Adipocyte (in vitro differentiated cells): ENCODE measurements around the gene UBE2G2.
A peak's percentile ranks its signal among the peaks of the same experiment; 100 is the strongest.

Source experiments
- DNase-seq: peaks from one replicate; pipeline ENCODE4 v3.0.0-alpha.2; 2015; ENCODE audit warnings: low read depth
- H3K27me3 ChIP-seq: replicated peaks from 2 replicates; pipeline ENCODE4 v1.7.0; 2013; ENCODE audit warnings: mild to moderate bottlenecking, low read length, moderate library complexity; ENCODE audit not compliant: control insufficient read depth, insufficient read depth
- H3K36me3 ChIP-seq: 2 replicates; pipeline ENCODE4 v1.7.0; 2013; ENCODE audit warnings: low read length, mild to moderate bottlenecking, moderate library complexity; ENCODE audit not compliant: control insufficient read depth, insufficient read depth, severe bottlenecking
- H3K4me1 ChIP-seq: 2 replicates; pipeline ENCODE4 v1.7.0; 2013; ENCODE audit warnings: mild to moderate bottlenecking, low read length, moderate library complexity; ENCODE audit not compliant: control insufficient read depth, insufficient read depth
- H3K4me3 ChIP-seq: 2 replicates; pipeline ENCODE4 v1.7.0; 2013; ENCODE audit warnings: mild to moderate bottlenecking, low read length, moderate library complexity
- H3K9ac ChIP-seq: 2 replicates; pipeline ENCODE4 v1.7.0; 2013; ENCODE audit warnings: mild to moderate bottlenecking, low read length, moderate library complexity
- H3K9me3 ChIP-seq: 2 replicates; pipeline ENCODE4 v1.7.0; 2013; ENCODE audit warnings: mild to moderate bottlenecking, low read length, moderate library complexity; ENCODE audit not compliant: control insufficient read depth

The UBE2G2 gene

GRCh38 chr21:44819283-44820243 is 17.9 kb upstream of the UBE2G2 start:
- H3K9ac ChIP-seq = no peak overlapping the region
- peaks cover 33% of the 10 kb centered on the region for H3K9me3 ChIP-seq
- peaks cover 23% of the 10 kb centered on the region for H3K4me1 ChIP-seq
- no peaks in the 10 kb centered on the region for H3K27me3 ChIP-seq
- no peak for DNase-seq
- H3K36me3 ChIP-seq = no peaks in the 10 kb centered on the region
- no peak overlapping the region for H3K4me3 ChIP-seq

GRCh38 chr21:44818640-44819011 is 17.0 kb upstream of the UBE2G2 start:
- peaks cover 32% of the 10 kb centered on the region for H3K4me1 ChIP-seq
- peak overlapping the region; percentile 78 for H3K4me3 ChIP-seq
- H3K9ac ChIP-seq = peak overlapping the region; percentile 84
- peaks cover 31% of the 10 kb centered on the region for H3K9me3 ChIP-seq
- H3K27me3 ChIP-seq = no peaks in the 10 kb centered on the region
- DNase-seq = no peak
- H3K36me3 ChIP-seq = no peaks in the 10 kb centered on the region

- no peaks in the 10 kb centered on the region for H3K27me3 ChIP-seq
- peak; percentile 89 for DNase-seq
- peak within 1 kb of the TSS; percentile 89 for H3K4me3 ChIP-seq
- peak within 1 kb of the TSS; percentile 87 for H3K9ac ChIP-seq
- no peaks in the 10 kb centered on the region for H3K36me3 ChIP-seq
- peaks cover 25% of the 10 kb centered on the region for H3K9me3 ChIP-seq
- peaks cover 32% of the 10 kb centered on the region for H3K4me1 ChIP-seq
These were observed 16.5 kb upstream of the UBE2G2 start, which contains the start of gene SUMO3 for GRCh38 chr21:44817914-44818639. SUMO3 (minus strand) TSS chr21:44818062; CDS start chr21:44817968, 94 bp downstream.

GRCh38 chr21:44817506-44817880 is 15.9 kb upstream of the UBE2G2 start:
- Histone ChIP-seq H3K9ac (peak overlapping the region; percentile 87), H3K4me1 (peaks cover 32% of the 10 kb centered on the region), H3K36me3 (no peaks in the 10 kb centered on the region), H3K9me3 (peaks cover 20% of the 10 kb centered on the region), H3K4me3 (peak overlapping the region; percentile 89), H3K27me3 (no peaks in the 10 kb centered on the region)
- peak; percentile 97 for DNase-seq

- Histone ChIP-seq H3K4me3 (peak overlapping the region; percentile 89), H3K36me3 (no peaks in the 10 kb centered on the region), H3K9me3 (peaks cover 14% of the 10 kb centered on the region), H3K4me1 (peaks cover 32% of the 10 kb centered on the region), H3K9ac (peak overlapping the region; percentile 87), H3K27me3 (no peaks in the 10 kb centered on the region)
- DNase-seq = no peak
These were observed 15.3 kb upstream of the UBE2G2 start for GRCh38 chr21:44816761-44817505.

GRCh38 chr21:44815852-44816628 is 14.4 kb upstream of the UBE2G2 start:
- Histone ChIP-seq H3K9ac (peak overlapping the region; percentile 22), H3K27me3 (no peaks in the 10 kb centered on the region), H3K9me3 (peaks cover 9% of the 10 kb centered on the region), H3K36me3 (peaks cover 4% of the 10 kb centered on the region), H3K4me1 (peaks cover 32% of the 10 kb centered on the region), H3K4me3 (peak overlapping the region; percentile 6)
- DNase-seq = no peak

GRCh38 chr21:44815225-44815624 is 13.6 kb upstream of the UBE2G2 start:
- Histone ChIP-seq H3K9me3 (peaks cover 9% of the 10 kb centered on the region), H3K4me1 (peaks cover 32% of the 10 kb centered on the region), H3K36me3 (peaks cover 6% of the 10 kb centered on the region), H3K9ac (peak overlapping the region; percentile 70), H3K27me3 (no peaks in the 10 kb centered on the region), H3K4me3 (peak overlapping the region; percentile 39)
- no peak for DNase-seq

- no peak for DNase-seq
- Histone ChIP-seq H3K36me3 (peaks cover 13% of the 10 kb centered on the region), H3K4me1 (peaks cover 32% of the 10 kb centered on the region), H3K4me3 (peak overlapping the region; percentile 39), H3K9ac (peak overlapping the region; percentile 70), H3K27me3 (no peaks in the 10 kb centered on the region), H3K9me3 (peaks cover 4% of the 10 kb centered on the region)
These were observed 12.9 kb upstream of the UBE2G2 start for GRCh38 chr21:44814498-44815023.

GRCh38 chr21:44813727-44814126 is 12.1 kb upstream of the UBE2G2 start:
- no peak overlapping the region for H3K4me3 ChIP-seq
- peaks cover 32% of the 10 kb centered on the region for H3K4me1 ChIP-seq
- peak overlapping the region; percentile 70 for H3K9ac ChIP-seq
- DNase-seq = no peak
- no peaks in the 10 kb centered on the region for H3K9me3 ChIP-seq
- H3K36me3 ChIP-seq = peaks cover 21% of the 10 kb centered on the region
- H3K27me3 ChIP-seq = no peaks in the 10 kb centered on the region

- no peaks in the 10 kb centered on the region for H3K9me3 ChIP-seq
- no peak overlapping the region for H3K4me3 ChIP-seq
- H3K36me3 ChIP-seq = peaks cover 26% of the 10 kb centered on the region
- H3K4me1 ChIP-seq = peaks cover 30% of the 10 kb centered on the region
- no peak overlapping the region for H3K9ac ChIP-seq
- DNase-seq = no peak
- H3K27me3 ChIP-seq = no peaks in the 10 kb centered on the region
These were observed 11.5 kb upstream of the UBE2G2 start for GRCh38 chr21:44813149-44813548.
